Measurements from ENCODE around the gene BNC2.
"Not testable (repeated sequence)": the region's sequence is repeated elsewhere in the genome, so short reads cannot be mapped to it uniquely, and the experiment has no call there.

Gene BNC2

DNA sequence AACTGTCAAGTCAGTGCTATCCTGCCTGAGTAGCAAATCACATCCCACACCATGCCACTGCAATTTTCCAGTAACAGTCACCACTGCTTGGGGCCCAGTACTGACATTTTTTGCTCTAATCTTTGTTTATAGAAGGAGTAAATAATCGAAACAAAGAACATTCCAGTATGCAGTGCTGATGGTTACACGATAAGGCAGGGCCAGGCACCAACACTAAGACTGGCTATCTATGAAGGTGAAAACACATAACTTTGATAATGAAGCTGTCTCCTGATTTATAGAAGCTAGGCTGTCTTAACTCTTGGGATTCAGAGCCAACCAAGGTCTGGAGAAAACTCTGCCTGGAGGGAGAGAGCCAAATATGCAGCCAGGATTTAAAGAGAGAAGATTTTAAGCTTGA, 365.3 kb downstream of the BNC2 start:
- DNase-seq (ENCODE audit: low read depth, low spot score): no peak

DNA sequence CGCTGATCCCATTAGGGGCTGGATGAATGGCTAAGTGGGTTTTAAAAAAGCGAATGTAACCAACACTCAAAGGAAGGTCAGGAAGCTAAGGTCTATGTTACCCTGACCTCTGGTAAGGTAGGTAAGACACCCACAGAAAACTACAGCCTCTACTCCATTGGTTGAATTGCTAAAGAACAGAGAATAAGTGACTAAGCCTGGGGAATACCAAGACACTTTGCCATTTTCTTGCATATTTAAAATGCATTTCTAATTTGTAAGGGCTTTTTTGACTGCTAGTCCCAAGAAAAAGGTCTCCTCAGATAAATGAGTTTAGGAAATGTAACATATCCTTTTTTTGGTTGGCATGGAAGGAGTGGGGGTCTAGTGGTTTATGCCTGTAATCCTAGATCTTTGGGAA, 368.7 kb downstream of the BNC2 start:
- no peak for DNase-seq (ENCODE audit: low read depth, low spot score)

GRCh38 chr9:16501141-16501540, 369.3 kb downstream of the BNC2 start:
- DNase-seq (ENCODE audit: low read depth, low spot score): no peak

- DNase-seq (ENCODE audit: low read depth, low spot score): no peak
Observed at GRCh38 chr9:16500386-16500785, 370.1 kb downstream of the BNC2 start.

- DNase-seq (ENCODE audit: low read depth, low spot score): no peak
Observed at GRCh38 chr9:16499892-16500291, 370.6 kb downstream of the BNC2 start.

DNA sequence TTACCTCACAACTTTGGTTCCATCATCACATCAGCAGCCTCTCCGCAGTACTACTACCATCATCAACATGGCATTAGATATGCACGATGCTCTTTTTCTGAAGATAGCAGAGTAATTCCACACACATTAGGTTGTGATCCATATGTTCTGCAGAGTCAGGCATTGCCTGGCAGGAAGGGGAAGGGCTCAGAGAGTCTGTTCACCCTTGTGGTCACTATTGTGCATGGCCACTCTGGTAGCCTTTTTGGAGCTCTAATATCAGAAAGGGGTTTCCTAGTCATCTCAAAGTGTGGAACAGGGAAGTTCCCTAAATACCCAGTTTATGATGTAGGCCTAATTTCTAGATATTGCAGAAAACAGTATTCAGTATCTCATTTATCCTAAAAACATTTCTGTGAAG, 373.6 kb downstream of the BNC2 start:
- no peak for DNase-seq (ENCODE audit: low read depth, low spot score)

- no peak for DNase-seq (ENCODE audit: low read depth, low spot score)
Observed at GRCh38 chr9:16487915-16488314, 382.6 kb downstream of the BNC2 start.

DNA sequence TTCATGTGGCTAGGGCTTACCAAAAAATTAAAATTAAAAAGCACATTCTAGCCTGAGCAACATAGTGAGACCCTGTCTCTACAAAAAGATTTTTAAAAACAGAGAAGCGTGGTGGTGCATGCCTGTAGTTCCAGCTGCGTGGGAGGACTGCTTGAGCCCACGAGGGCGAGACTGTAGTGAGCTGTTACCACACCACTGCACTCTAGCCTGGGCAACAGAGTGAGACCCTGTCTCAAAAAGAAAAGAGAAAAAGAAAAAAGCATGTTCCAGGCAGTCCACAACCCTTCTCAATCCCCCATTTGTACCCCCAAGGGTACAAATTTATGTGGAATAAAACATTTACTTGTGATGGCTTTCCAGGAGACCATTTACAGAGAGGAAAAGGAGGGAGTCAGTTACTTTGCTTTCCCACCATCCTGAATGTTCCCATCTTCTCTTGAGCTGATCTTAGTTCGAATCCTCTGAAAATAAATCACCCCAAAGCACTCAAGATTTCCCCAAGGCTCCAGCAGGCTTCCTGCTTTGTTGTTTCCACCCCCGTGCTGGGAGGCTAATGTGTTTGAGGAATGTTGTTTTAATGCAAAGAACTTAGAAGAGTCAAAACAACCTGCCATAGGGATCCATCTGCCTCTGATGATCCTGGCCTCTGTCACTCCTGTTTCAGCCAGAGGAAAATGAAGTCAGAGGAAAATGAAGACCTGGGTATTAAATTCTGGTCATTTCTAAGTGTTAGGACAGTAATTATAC, 384.7 kb downstream of the BNC2 start:
- peak; percentile 79 for DNase-seq (ENCODE audit: low read depth, low spot score)

- DNase-seq (ENCODE audit: low read depth, low spot score): no peak
Observed at GRCh38 chr9:16485160-16485559, 385.3 kb downstream of the BNC2 start.

GRCh38 chr9:16484744-16485143, 385.7 kb downstream of the BNC2 start:
- no peak for DNase-seq (ENCODE audit: low read depth, low spot score)

- DNase-seq (ENCODE audit: low read depth, low spot score): no peak
Observed at GRCh38 chr9:16484180-16484579, 386.3 kb downstream of the BNC2 start.

DNA sequence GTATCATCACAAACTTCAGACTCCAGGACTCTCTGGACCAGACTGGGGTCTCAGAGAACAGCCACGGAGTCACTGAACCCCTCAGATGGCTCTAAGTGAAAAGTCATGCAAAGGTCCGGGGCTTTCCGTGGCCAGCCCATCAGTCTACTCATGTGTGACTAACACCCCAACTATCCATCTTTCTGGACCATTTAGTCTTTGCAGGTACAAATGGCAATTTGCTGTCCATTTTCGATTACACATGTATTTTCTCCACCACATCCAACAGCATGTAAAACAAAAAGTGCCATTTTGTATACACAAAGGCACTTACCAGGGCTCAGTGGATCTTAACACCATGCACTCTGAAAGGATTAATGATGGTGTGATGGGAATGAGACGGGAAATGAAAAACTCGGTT, 387.7 kb downstream of the BNC2 start:
- DNase-seq (ENCODE audit: low read depth, low spot score): no peak

DNA sequence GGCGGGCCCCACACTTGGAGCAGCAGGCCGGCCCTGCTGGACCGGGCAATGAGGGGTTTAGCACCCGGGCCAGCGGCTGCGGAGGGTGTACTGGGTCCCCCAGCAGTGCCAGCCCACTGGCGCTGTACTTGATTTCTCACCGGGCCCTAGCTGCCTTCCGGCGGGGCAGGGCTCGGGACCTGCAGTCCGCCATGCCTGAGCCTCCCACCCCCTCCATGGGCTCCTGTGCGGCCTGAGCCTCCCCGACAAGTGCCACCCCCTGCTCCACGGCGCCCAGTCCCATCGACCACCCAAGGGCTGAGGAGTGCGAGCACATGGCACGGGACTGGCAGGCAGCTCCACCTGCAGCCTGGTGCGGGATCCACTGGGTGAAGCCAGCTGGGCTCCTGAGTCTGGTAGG, 389.9 kb downstream of the BNC2 start:
- not testable (repeated sequence) for DNase-seq (ENCODE audit: low read depth, low spot score)

- no peak for DNase-seq (ENCODE audit: low read depth, low spot score)
Observed at GRCh38 chr9:16475996-16476395, 394.5 kb downstream of the BNC2 start.

DNA sequence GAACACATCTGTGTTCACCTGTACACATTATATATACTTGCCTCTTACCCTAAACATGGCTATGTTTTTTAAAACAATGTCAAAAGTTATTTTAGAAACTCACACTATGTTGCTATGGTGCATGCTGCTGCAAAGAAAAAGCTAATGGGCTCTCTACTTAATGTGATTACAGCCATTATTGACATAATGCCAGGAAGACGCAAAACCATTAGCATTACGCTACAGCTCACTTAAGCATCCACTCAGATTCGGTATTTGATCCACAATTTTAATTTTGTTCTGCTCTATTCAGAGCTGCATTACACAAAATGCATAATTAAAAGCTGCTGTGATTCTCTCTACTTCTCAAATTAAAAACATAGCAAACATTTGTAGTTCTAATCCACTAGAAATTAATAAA, 395.2 kb downstream of the BNC2 start:
- no peak for DNase-seq (ENCODE audit: low read depth, low spot score)

- no peak for DNase-seq (ENCODE audit: low read depth, low spot score)
Observed at GRCh38 chr9:16469184-16469583, 401.3 kb downstream of the BNC2 start.

DNA sequence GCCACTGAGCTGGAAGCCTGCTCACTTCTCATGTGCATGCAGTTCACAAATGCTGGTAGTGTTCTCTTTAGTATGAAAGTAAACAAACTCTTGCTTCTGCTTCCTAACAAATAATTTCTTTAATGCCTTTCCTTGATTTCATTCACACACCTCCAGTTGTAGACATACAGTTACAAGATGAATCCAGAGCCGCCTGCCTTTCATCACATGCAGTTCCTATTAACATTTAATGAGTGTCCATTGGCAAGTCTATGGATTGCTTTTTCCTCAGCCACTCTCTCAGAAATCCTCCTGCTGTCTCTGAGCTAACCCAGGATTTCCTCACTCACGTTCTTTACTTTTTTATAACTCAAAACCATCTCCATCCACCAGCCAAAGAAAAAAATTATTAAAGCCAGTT, 408.6 kb downstream of the BNC2 start:
- no peak for DNase-seq (ENCODE audit: low read depth, low spot score)

DNA sequence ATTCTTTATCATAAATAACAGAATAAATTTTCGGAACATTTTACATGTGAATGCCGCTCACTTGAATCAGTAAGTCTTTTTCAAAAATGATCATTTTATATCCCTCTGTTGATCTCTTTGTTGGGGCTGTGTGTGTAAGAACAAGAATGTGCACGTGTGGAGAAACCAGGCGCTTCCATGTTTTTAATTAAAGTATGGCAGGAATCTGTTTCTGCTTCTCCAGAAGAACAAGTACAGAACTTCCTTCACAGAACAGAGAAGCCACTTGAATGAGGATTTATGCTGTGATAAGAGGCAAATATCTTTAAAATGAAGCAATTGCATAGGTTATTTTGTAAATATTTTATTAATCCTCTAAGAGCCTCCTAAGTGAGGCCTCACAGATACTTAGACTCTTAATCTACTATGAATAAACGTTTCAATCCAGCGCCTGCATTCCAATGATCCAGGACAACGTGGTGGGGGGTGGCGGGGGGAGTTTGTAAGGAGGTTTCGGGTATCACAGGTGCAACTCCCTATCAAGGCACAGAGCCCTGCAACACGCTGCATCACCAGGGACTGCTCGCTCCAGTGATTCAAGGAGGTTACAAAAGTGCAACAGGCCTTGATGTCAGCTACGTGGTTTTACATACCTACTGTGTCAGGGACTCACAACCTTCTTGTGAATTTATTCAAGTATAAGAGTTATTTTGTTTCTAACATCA, 409.2 kb downstream of the BNC2 start:
- DNase-seq (ENCODE audit: low read depth, low spot score): peak; percentile 48

DNA sequence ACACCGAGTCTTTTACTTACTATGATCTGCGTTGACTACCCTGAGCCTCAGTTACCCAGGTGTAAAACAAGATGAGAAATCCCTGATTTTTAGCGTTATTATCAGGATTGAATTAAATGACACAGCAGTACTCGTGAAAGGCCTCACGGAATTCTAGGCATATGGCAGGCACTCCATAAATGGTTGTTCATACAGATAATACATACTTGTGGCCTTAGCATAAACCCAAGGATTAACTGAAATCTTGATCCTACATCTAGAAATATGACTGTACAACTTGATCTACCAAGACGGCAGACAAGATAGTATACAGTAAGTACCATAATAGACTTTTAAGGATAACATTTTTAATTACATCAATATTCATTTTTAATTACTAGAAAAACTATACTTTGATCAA, 409.8 kb downstream of the BNC2 start:
- no peak for DNase-seq (ENCODE audit: low read depth, low spot score)

- no peak for DNase-seq (ENCODE audit: low read depth, low spot score)
Observed at GRCh38 chr9:16459421-16460148, 410.9 kb downstream of the BNC2 start.

DNA sequence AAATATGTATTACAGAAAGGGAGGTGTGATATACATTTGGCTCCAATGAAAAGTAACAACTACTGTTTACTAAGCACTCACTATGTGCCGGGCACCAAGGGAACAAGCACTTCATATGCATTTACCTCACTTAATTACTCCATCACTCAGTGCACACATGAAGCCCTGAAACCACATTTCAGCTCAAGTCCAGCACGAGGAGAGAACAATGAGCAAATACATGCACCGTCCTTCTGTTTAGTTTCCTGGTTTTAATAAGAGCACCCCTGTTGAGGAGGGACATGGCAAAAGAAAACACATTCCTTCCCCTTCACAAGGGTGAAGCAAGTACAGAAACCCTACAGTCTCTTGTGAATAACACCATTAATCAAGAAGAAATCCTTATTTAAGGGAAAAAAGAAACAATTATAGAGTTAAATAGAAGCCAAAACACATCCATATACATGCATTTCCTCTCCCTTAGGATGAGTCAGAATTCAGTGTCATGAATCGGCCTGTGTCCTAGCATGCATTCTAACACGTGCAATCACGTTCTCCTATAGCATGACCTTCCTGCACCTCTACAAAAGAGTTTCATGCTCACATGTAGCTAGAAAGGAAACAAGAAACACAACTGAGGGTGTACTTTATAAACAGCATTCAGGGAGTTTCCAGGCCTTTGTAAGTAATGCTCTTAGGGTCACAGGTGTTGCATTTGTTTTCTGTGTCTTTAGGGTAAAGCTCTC, 411.6 kb downstream of the BNC2 start:
- DNase-seq (ENCODE audit: low read depth, low spot score): no peak

- no peak for DNase-seq (ENCODE audit: low read depth, low spot score)
Observed at GRCh38 chr9:16455842-16456241, 414.6 kb downstream of the BNC2 start.
